Activated CD4-positive, CD25-positive, alpha-beta regulatory T cell (primary cell): ENCODE results near the gene CD79B.
"Not testable (repeated sequence)": the region's sequence is repeated elsewhere in the genome, so short reads cannot be mapped to it uniquely, and the experiment has no call there.

Source experiments
- DNase-seq, 4 experiments: peaks; one replicate each; lab custom pipeline; 2025; lab: John Stamatoyannopoulos, UW

Gene CD79B

DNA sequence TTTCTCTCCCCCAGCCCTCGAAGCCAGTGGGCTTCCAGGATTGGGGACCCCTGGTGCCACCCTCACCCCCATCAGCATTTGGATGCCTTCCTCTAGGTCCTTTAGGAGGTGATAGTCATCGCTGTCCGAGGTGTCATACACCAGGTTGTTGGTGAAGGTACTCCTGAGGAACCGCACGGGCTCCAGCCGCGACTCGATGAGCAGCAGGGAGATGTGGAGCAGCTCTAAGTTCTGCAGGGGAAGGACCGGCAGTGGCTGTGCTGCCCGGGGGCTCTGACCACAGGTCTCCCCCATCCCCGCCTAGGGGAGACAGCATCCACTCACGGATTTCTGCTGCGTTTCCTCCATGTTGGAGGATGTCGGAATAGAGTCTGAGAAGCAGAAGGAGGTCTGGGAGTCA lies 22.0 kb downstream of the CD79B start:
- no peak for DNase-seq

DNA sequence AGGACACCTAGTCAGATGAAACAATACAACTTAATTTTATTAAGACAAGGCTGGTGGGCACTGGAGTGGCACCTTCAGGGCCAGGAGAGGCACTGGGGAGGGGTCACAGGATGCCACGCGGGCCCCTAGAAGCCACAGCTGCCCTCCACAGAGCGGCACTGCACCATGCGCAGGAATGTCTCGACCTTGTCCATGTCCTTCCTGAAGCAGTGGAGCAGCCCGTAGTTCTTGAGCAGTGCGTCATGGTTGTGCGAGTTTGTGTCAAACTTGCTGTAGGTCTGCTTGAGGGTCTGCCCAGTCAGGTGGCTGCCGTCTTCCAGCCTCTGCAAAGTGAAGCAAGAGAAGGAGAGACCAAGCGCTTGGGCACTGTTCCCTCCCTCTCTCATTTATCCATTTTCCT lies 22.5 kb downstream of the CD79B start:
- DNase-seq = not testable (repeated sequence)

DNA sequence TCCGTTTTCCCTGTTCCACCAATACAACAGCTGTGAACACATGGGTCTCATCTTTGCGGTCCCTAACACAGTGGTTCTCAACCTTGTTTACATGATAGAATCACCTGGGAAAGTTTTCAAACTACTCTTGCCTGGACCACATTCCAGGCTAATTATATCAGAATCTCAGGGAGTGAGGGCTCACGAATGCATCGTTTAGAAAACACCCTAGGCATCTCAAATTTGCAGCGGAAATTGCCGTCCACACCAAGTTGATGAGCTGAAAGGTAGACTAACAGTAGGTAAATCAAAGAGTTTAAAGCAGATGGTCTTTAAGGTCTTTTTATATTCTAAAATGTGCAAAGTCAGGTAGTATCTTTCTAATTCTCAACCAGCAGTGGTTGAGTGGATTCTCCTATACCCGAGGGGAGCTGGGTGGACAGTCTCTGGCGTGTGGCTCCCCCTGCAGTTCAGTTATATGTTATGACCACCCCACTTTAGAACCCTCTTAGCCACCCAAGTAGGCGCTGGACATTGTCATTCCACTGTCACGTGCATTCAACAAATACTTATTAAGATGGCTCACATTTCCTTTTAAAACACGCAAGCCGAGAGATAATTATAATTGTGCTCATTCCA lies 24.9 kb downstream of the CD79B start:
- DNase-seq = not testable (repeated sequence)

DNA sequence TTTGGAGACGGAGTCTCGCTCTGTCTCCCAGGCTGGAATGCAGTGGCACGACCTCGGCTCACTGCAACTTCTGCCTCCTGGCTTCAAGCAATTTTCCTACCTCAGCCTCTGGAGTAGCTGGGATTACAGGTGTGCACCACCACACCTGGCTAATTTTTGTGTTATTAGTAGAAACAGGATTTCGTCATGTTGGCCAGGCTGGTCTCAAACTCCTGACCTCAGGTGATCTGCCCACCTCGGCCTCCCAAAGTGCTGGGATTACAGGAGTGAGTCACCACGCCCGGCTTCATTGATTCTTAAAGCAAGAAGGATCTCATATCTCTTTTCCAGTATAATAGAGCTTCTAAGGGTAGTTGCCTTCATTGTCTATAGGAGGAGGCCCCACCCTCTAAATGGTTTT lies 27.3 kb downstream of the CD79B start:
- DNase-seq = not testable (repeated sequence)

DNA sequence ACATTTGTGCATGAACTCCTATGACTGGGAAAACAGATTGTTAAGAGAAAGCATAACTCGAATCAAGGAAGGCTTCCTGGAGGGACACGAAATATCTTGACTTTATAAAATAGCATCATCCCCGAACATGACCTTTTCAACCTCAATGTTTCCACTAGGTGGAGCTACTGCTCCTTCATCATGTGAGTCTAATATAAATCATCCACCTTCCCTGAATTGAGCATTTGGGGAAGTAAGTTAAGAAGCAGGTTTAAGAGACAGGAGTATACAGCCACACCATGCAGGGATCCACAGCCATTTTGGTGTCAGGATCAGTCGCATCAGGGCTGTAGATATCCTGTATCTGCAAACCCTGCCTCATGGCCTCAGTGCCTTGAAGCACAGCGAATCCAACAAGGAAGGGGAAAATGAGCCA lies 28.3 kb downstream of the CD79B start:
- not testable (repeated sequence) for DNase-seq

DNA sequence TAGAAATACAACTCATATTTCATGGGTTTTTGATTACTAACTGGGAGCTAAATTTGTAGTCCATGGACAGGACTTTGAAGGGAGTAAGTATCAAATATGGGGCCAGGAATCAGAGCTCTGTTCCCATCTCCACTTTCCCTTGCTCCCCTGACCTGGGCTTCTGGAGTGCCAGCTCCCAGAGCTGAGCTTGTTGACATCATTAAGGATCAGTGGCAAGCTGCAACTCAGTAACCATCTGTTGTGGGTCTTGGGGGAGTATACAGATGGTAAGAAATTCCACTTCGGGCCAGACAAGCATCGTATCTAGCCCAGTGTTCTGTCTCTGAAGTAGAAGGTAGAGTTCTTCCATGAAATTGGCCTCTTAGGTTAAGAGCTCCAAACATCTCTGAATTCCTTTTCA lies 30.2 kb downstream of the CD79B start:
- not testable (repeated sequence) for DNase-seq

DNA sequence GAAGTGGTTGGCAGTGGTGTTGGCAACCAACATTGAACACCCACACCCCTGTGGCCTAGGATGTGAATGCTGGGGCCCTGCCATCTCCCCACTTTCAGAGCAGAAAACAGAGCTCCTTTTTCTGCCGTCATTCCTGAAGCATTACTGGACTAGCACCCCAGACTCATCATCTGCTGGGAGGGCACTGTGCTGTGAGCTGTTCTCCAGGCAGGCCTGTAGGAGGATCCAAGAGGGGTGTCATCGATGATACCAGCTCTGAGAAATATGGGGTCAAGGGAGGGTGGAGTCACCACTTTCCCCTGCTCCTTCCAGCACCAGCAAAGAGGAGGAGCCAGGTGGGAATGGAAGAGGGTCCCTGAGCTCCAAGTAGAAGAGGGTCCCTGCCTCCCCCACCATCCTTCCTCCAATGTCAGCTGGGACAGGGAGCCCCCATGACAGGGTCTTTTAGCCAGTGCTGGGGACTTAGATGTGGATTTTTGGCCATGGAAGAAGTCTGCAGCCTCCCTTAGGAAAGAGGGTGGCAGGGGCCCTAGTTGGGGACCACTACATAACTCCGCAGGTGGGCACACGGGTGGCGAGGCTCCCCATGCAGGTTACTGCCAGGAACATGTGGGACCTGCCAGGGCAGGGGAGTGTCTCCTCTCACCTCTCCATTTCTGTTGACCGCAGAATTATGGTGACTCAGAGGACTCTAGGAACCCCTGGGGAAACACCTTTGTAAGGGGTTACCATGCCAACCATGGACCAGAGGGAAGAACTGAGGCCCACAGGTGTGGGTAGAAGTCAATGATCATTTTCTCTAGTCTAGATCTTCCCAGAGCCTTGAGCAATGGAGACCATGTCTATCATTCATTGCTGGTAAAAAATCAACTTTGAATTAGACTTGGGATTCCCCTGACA lies 33.0 kb downstream of the CD79B start:
- DNase-seq = not testable (repeated sequence)

DNA sequence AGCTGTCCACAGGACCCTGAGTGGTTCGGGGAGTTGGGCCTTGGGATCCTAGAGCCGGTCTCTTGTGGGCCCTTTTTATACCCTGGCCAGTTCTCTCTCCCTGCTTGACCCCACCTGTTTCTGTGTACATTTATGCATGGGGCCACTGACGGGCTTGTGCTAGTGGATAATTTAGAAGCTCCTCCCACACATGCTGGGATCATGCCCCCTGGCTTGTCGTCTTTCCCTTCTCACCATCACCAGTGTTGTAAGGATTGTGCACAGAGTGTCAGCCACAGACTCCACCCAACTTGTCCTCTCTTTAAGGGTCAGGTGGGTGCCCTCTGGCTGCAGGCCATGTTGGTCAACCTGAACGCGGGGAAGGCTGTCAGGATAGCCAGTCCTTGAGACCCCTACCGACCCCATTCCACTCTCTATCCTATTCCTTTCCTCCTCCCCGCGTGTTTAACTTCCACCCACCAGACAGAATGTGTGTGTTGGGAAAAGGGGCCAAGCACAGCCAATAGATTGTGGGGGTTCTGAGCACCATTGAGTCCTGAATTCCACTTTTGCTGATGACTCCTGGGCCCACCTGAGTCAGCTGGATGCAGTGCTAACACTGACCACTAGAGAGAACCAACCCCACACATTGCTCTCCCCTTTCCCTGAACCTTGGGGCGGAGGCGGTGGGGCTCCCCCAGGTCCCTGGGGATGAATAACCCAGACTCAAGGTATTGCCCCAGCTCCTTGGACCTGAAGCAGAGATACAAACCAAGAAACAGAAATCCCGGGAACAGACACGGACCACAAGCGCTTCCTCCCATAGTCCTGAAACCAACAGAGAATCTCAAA lies 35.4 kb downstream of the CD79B start, which contains the start of gene CSH1:
Gene CSH1 (minus strand): TSS at position 51 of the 831 bp plus-strand sequence. CDS start 63 bp downstream, outside the sequence.
- DNase-seq = not testable (repeated sequence)

DNA sequence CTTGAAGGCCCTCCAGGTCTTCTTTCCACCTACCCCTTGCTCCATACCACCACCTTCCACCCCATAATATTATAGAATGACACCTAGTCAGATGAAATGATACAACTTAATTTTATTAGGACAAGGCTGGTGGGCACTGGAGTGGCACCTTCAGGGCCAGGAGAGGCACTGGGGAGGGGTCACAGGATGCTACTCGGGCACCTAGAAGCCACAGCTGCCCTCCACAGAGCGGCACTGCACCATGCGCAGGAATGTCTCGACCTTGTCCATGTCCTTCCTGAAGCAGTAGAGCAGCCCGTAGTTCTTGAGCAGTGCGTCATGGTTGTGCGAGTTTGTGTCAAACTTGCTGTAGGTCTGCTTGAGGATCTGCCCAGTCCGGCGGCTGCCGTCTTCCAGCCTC lies 37.3 kb downstream of the CD79B start:
- DNase-seq = not testable (repeated sequence)

DNA sequence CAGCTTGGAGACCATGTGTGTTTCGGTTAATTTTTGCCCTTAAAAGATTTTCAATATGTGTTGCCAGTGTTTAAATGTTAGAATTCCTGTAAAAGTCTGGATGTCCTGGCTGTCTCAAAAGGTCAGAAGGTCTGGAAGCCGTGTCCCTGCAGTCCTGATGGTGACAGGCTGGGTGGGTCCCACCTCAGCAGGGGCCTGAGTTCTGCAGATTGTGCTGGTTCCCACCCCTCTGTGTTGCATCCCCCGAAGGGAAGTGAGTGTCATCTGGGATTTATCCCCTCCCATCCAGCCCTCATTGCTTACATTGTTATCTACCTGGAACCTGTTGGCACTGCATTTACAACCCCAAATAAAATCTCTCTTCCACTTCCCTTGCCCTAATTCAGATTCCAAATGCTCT lies 38.1 kb downstream of the CD79B start:
- not testable (repeated sequence) for DNase-seq

DNA sequence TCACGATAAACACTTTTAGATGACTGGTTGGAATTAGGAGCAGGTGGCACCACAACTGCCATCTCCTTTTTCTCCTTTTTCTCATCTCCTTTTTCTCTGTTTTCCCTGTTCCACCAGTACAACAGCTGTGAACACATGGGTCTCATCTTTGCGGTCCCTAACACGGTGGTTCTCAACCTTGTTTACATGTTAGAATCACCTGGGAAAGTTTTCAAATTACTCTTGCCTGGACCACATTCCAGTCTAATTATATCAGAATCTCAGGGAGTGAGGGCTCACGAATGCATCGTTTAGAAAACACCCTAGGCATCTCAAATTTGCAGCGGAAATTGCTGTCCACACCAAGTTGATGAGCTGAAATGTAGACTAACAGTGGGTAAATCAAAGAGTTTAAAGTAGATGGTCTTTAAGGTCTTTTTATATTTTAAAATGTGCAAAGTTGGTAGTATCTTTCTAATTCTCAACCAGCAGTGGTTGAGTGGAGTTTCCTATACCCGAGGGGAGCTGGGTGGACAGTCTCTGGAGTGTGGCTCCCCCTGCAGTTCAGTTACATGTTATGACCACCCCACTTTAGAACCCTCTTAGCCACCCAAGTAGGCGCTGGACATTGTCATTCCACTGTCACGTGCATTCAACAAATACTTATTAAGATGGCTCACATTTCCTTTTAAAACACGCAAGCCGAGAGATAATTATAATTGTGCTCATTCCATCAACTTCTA lies 39.7 kb downstream of the CD79B start:
- DNase-seq = not testable (repeated sequence)

DNA sequence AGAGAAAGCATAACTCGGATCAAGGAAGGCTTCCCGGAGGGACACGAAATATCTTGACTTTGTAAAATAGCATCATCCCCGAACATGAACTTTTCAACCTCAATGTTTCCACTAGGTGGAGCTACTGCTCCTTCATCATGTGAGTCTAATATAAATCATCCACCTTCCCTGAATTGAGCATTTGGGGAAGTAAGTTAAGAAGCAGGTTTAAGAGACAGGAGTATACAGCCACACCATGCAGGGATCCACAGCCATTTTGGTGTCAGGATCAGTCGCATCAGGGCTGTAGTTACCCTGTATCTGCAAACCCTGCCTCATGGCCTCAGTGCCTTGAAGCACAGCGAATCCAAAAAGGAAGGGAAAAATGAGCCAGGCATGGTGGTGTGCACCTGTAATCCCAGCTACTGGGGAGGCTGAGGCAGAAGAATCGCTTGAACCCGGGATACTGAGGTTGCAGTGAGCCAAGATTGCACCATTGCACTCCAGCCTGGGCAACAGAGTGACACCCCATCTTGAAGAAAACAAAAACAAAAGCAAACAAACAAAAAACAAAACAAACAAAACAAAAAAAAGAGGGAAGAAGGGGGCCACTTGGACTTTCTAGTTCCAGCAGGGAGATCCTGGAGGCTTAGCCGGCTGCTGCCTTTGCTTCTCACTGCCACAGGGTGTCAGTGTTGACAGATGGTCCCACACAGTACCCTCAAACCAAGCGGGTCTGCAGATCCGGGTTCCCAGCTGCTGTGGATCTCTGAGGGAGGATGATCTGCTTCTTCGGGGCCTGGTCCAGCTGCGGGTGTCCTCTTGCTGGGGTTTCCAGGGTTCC lies 42.9 kb downstream of the CD79B start:
- not testable (repeated sequence) for DNase-seq

DNA sequence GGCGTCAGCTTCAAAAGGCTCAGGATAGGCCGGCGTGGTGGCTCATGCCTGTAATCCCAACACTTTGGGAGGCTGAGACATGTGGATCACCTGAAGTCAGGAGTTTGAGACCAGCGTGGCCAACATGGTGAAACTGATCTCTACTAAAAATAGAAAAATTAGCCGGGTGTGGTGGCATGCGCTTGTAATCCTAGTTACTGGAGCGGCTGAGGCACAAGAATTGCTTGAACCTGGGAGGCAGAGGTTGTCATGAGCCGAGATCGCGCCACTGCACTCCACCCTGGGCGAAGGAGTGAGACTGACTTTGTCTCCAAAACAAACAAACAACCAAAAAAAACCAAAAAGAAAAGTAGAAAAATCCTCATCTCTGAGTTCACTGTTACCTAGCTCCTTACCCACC lies 47.0 kb downstream of the CD79B start:
- DNase-seq = not testable (repeated sequence)

DNA sequence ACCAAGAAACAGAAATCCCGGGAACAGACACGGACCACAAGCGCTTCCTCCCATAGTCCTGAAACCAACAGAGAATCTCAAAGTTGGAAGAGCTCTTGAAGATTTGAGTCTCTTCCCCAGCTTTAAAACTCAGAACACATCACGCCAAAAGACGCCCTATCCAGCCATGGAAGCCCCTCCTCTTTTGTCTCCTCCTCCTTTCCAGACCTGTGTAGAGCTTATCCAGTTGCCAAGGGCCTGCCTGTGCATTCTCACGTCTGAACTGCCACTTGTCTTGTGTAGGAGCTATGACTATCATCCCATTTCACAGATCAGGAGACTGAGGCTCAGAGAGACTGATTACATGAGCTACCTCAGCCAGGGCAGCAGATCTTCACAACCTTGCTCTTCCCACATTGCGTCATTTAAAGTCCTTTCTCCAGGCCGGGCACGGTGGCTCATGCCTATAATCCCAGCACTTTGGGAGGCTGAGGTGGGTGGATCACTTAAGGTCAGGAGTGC lies 49.5 kb downstream of the CD79B start:
- not testable (repeated sequence) for DNase-seq

DNA sequence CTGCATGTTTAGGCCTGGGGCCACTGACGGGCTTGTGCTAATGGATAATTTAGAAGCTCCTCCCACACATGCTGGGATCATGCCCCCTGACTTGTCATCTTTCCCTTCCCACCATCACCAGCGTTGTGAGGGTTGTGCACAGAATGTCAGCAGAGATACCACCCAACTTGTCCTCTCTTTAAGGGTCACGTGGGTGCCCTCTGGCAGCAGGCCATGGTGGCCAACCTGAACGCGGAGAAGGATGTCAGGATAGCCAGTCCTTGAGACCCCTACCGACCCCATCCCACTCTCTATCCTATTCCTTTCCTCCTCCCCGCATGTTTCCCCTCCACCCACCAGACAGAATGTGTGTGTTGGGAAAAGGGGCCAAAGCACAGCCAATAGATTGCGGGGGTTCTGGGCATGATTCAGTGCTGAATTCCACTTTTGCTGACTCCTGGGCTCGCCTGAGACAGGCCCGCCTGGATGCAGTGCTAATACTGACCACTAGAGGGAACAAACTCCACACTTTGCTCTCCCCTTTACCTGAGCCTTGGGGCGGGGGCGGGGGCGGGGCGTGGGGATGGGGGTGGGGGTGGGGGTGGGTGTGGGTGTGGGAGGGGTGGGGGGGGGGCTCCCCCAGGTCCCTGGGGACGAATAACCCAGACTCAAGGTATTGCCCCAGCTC lies 50.1 kb downstream of the CD79B start, which contains the start of gene GH2:
Gene GH2 (minus strand): TSS at position 10 of the 667 bp plus-strand sequence. CDS start 143 bp downstream, outside the sequence.
- DNase-seq = peak; percentile 29 to 39 (median 37)

DNA sequence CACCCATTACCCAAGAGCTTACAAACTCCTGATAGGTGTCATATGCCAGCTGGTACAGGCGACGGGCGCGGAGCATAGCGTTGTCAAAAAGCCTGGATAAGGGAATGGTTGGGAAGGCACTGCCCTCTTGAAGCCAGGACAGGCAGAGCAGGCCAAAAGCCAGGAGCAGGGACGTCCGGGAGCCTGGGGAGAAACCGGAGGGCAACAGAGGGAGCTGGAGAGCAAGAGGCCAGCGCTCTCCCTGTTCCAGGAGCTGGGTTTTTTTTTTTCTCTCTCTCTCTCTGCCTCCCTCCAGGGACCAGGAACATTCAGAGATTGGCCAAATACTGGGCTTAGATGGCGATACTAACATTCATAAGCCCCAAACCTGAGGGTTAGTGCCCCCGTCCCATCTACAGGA lies 50.8 kb downstream of the CD79B start:
- DNase-seq = not testable (repeated sequence)

DNA sequence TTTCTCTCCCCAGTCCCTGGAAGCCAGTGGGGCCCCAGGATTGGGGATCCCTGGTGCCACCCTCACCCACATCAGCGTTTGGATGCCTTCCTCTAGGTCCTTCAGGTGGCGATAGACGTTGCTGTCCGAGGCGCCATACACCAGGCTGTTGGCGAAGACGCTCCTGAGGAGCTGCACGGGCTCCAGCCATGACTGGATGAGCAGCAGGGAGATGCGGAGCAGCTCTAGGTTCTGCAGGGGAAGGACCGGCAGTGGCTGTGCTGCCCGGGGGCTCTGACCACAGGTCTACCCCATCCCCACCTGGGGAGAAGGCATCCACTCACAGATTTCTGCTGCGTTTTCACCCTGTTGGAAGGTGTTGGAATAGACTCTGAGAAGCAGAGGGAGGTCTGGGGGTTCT lies 51.4 kb downstream of the CD79B start:
- DNase-seq = no peak
